ENCODE measurements around the gene PDPR.
"Not testable (repeated sequence)": the region's sequence is repeated elsewhere in the genome, so short reads cannot be mapped to it uniquely, and the experiment has no call there.

- TF ChIP-seq CTCF (conservative IDR thresholded peaks at IDR 0.05; ENCODE audit: low read depth in 2 of 2); POLR2AphosphoS5 (IDR thresholded peaks at IDR 0.05; ENCODE audit: low read depth); REST (IDR thresholded peaks at IDR 0.05; ENCODE audit: unreplicated experiment); EZH2 (IDR thresholded peaks at IDR 0.05; ENCODE audit: low read depth, unreplicated experiment); EZH2phosphoT487 (IDR thresholded peaks at IDR 0.05; ENCODE audit: unreplicated experiment); ZNF462 (CRISPR knock-in tag; IDR thresholded peaks at IDR 0.05): not testable (repeated sequence)
Measured at GRCh38 chr16:70173212-70173837, 59.2 kb downstream of the PDPR start, which contains the start of gene CLEC18C.
